ENCODE data around the gene GRSF1.

- TF ChIP-seq CTCF (conservative IDR thresholded peaks at IDR 0.05; ENCODE audit: low read length): no peak
- no peak for TF ChIP-seq EZH2phosphoT487 (IDR thresholded peaks at IDR 0.05; ENCODE audit: borderline replicate concordance, low read depth, low read length)
These were observed 1.5 kb downstream of the GRSF1 start for GRCh38 chr4:70838204-70838603.
